GM18520 (cell line): ENCODE data around the gene CRB2.

Experiments
- ATAC-seq: cut with Tn5 transposase; IDR thresholded peaks from one replicate; pipeline ENCODE4 v1.9.1; 2021; ENCODE audit not compliant: unreplicated experiment

CRB2 gene

DNA sequence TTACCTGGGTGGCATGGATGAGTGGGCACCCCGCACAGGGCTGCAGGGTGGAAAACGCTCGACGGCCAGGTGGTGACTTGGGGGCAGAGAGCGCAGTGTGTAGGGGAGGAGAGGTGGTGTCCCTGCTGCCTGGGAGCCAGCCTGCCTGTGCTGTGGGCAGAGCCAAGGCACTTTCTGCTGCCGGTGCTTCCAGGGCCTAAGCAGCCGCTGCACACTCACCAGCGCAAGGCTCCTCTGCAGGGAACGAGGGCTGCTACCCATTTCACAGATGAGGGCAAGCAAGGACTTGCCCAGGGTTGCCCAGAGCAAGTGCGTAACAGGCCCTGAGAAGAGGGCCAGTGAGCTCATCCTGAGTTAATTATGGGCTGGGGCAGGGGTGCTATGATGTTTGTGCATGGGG, 62.5 kb downstream of the CRB2 start:
- ATAC-seq, result no peak

DNA sequence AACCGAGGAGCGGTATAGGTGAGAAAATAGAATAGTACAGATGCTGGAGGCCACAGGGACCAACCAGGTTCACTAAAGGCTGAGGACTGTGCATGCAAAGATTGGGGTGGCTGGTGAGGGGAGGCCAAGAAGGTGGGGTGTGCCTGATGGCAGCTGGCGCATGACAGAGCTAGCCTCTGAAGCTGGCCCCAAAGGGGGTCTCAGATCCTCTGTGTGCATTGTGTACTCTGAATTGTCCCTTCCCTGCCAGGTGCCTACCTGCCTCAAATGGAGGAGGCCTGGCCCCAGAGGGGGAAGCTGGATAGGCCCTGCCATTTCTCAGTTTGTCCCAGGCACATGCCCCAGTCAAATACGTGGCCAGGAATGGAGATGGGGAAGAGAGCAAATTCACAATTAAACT, 63.1 kb downstream of the CRB2 start:
- ATAC-seq, result no peak

DNA sequence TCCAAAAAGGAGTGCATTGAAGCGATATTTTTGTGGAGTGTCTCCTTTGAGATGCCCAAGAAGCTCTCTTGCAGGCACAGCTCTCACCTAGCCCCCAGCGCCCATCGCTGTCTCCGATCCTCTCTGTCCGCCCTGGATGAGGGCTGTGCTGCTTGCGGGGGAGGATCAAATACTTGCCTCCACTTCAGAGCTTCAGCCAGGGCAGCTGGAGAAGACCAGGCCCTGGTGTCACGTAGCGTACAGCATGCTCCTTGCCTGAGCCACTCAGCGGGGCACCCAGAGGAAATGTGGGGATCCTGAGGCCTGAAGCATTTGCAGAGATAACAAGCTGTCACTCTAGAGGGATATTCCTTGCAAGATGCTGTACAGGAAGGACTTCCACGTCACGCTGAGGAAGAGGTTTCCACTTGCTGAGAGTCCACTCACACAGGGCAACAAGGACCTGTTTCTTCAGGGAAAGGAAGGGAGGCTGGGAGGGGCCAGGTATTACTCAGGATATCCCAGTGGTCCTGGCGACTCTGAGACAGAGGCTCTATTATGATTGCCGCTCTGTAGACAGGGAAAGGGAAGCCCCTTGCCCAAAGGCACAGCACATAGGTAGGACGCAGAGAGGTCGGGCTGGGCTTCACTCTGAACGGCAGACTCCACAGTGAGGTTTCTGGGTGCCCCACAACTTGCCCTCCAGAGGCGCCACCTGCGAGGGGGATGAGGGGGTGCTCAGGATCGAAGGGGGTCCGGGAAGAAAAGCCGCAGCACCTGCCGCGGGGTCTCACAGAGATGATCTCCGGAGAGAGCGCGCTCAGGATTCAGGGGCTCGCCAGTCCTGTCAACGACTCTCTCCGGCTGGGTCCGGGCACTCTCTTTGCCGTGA, 64.0 kb downstream of the CRB2 start:
- no peak for ATAC-seq

DNA sequence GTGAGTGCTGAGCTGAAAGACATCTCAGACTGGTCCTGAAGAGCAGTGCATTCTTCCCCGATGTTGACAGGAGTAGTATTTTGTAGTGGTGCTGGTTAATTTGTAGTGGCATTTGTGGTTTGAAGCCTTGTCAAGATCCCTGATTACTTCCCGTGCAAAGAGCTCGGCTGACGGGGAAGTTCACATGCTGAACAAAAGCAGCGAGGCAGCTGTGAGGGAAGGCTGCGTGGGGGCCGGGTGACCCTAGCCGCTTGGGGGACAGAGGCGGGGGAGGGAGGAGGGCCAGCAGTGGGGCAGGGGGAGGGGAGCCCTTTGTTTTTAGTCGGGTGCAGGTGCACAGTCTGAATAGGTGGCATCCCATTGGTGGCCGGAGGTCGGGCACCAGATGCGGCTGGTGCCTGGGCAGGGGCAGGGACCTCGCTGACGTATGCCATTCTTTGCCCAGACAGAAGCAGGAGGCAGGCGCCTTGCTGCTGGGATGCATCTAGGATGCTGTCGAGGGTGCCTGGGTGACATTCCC, 64.7 kb downstream of the CRB2 start:
- no peak for ATAC-seq

DNA sequence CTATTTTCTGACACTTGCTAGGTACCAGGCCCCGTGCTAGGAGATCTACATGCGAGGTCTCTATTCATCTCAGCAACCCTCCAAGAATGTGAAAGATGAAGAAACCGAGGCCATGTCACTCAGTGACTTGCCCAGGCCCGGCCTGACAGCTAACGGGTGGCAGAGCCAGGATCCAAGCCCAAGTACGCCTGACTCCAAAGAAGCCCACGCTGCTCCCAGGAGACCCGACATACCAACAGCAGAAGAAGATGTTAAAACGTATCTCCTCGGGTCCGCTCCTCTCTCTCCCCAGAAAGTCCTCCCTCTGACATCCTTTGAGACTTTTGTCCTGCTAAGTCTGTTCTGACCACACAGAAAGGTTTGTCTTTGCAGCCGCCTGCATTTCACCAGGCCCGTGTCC, 65.2 kb downstream of the CRB2 start:
- ATAC-seq, result no peak

DNA sequence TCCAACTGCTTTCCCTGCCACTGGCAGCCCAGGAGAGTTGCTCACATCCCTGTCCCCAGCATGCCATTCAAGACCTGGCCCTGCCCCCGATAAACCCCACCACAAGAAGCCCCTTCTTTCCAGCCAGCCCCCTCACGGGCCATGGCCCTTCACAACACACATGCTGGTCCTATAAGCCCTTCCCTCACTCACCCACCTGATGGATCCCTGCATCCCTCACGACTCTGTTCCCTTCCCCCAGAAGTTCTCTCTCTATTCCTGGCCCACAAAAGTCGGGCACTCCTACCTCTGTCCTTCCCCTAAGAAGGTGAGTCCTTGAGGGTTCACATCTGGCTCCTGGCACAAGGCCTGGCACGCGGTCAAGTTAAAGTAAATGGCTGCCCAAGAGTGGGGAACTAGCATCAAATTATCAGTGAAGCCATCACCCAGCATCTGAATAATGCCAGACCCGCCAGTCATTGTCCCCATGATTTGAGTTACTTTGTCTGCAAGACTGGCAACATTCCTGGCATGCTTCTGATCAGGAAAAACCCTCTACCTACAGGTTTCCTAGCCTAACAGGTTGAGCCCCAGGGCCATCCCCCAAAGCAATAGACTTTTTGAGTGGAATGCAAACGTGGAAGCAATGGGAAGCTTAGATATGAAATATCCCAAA, 65.9 kb downstream of the CRB2 start:
- no peak for ATAC-seq

DNA sequence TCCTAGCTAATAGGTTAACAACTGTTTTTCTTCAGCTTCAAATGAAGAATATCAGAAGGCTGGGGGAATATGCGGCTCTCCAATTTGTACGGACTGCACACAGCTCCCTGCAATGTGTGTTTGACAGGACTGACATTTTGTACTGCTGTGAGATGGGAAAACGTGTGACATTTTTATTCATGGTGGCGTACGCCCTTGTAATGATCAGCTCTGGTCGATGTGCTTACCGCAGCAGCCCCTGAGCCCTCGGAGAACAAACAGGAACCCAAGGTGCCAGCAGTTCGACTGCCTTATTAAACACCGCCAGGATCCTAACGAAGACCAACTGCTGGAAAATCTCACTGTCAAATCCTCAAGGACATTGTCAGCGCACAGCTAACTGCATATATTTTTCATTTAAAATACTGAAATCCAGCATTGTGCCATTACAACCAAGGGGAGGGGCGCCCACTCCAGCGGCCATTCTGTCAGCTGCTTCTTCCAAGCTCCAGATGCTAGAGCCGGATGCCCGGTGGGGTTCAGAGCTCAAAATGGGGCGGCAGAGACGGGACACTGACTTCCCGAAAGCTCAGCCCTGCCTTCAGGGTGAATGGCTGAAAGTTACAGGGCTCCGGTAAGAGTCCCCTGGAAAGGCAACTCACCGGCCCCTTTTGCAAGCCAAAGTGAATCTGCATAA, 66.8 kb downstream of the CRB2 start:
- no peak for ATAC-seq

DNA sequence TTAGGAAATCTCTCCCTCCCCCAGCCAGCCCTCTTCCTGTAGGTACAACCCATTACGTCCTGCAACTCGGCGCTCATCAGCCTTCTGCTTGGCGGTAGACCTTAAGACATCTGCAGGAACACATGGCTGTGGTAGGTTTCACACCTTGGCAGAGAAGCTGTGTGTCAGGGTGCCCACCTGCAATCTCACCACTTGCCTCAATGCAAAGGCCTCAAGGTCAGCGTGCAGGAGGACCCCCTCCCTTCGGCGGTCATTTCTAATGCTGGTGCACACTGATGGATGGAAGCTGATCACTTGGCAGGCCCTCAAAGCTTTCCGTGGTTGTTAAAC, 67.3 kb downstream of the CRB2 start:
- ATAC-seq, result no peak

DNA sequence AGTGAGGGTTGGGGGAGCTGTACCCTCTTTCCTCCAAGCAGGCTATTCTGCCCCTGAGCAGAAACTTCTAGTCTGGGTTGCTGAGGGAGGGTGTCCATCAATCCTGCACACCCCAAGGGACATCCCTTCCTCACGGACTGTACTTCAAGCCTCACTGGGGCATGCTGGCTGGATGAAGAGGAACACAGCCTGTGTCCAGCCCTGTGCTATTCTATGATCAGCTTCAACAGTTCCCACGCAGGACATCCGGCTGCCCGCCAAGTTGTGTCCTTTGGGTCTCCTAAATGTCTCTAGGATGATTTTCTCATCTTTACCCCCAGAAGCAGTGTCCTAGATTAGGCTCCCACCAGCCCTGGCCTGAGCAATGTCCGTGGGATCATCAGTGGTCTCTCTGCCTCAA, 68.1 kb downstream of the CRB2 start:
- ATAC-seq, result no peak

DNA sequence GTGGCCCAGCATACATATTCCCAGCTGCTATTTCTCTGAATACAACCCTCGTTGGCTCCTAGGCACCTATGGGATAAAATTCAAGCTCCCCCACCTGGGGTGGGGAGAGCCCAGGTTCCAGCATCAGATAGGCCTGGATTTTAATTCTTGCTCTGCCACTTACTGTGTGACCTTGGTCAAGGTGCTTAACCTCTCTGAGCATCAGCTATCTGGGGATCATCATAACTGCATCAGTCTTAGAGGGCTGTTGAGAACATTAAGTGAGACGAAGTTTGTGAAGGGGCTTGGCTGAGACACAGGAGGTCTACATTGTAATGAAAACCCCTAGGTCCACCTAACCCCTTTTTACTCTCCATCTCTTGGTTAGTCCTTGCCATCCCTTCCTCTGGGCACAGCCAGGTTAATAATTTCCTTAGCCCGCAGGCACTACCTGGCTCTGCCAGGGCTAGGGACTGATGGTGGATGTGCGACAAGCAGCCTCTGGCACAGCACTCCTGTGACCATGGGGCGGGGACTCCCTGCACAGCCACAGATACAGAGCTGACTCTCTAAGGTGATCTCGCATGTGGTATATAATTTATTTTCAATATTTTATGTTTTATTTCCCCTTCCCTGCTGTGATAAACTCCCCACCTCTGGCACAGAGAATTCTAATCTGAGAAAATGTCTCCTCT, 68.7 kb downstream of the CRB2 start:
- no peak for ATAC-seq

DNA sequence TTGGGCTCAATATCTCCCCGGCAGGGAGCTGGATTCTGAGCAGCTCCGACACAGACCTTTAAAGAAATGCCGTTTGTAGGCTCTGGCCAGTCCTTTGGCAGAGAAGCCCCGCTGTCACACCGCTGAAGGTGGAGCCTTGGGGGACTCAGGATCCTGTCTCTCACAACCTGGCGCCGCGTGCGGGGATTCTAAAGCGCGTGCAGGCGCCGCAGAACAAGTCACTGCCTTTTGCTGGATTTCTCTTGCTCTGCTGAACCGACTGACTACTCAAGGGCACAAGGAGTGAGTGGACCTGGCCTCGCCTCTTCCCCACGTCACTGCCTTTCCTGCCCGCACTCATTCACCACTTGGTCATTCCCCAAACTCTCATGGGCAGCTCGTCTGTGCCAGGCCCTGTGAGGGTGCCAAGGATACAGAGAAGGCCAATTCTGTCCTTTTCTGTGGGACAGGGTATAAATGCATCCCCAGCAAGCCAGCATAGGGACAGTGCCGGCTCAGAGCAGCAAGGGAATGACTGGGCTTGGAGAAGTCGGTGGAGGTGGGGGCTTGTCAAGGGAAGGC, 69.3 kb downstream of the CRB2 start:
- no peak for ATAC-seq

DNA sequence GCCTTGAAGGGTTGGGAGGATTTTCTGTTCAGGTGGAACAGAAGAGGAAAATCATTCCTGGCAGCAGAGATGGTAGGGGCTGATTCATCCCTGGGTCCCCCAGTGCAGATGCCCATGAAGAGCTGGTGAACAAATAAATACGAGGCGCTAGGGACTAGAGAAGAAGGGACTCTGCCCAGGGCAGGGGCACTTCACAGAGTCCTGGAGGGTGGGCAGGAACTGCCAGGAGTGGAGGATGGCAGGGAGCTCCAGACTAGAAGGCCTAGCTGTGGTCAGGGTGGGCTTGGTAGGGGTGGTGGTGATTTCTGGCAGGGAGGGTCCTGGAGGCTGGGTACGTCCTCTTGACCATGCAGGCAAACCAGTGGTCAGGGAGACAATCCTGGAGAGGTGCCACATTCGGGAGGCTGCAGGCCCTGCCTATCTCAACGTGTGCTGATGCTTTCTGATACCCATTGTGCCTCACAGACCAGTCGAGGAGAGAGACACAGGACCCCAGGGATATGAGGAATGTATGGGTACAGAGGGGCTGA, 69.9 kb downstream of the CRB2 start:
- no peak for ATAC-seq

DNA sequence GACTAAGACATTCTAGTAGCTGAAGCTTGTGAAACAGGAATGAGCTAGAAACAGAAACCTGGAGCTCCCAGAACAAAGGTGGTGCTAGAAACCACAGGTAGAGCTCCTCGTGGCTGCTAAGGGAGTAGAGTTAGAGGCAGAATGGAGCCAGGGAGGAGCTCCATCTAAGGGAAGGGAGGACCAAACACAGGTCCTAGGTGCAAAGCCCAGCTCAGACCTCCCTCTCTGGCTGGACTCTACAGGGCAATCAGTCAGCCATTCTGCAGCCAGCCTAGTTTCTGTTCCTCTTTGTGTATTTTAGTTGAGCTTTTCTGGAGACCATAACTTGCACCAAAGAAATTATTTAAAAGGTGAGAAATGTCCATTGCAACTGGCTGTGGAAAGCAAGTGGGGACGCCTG, 70.4 kb downstream of the CRB2 start:
- ATAC-seq, result peak; percentile 69
